8988T (cell line): Measurements from ENCODE around the gene SOX6.
"Not testable (repeated sequence)": the region's sequence is repeated elsewhere in the genome, so short reads cannot be mapped to it uniquely, and the experiment has no call there.

Experiments used
- DNase-seq: peaks from one replicate; pipeline ENCODE4 v3.0.0; 2011

SOX6 gene

DNA sequence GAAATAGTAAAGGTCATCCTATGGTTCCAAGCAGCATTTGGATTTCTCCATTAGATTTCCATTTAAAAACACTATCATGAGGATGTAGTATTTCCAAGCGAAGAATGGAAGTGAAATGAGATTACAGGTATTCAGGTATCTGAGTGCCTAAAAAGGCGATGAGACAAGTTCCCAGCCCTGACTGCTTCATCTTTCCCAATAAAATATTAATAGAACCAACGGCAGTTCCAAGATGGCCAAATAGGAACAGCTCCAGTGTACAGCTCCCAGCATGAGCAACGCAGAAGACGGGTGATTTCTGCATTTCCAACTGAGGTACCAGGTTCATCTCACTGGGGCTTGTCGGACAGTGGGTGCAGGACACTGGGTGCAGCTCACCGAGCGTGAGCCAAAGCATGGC is 215.2 kb downstream of the SOX6 start:
- DNase-seq: not testable (repeated sequence)

DNA sequence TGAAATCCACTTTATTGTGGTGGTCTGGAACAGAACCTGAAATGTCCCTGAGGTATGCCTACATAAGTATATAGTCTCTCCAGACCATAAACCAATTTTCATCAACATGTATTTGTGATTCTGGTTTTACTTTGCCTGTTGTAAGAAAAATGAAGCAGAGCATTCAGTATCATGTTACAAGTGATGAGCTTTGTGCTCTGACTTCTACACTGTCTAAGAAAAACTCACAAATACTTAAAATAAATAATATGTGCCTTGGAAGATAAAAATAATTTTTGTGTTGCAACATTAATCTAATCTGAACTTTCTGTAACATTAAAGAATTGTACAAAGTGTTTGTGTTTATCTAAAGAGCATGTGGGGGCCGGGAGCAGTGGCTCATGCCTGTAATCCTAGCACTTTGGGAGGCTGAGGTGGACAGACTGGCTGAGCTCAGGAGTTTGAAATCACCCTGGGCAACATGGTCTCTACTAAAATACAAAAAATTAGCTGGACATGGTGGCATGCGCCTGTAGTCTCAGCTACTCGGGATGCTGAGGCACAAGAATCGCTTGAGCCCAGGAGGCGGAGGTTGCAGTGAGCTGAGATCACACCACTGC is 219.5 kb downstream of the SOX6 start:
- no peak for DNase-seq

DNA sequence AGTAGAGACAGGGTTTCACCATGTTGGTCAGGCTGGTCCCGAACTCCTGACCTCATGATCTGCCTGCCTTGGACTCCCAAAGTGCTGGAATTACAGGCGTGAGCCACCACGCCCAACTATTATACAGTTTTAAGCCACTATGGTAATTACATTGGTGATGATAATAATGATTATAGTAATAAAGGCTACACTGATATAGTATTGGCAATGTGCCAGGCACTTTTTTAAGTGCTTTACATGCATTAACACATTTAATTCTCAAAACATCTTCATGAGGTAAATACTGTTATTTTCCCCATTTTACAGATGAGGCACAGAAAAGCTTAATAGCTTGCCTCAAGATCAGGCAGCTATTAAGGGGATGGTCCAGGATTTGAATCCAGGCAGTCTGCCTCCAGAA is 222.5 kb downstream of the SOX6 start:
- no peak for DNase-seq

GRCh38 chr11:16127732-16128131 is 228.6 kb downstream of the SOX6 start:
- no peak for DNase-seq

DNA sequence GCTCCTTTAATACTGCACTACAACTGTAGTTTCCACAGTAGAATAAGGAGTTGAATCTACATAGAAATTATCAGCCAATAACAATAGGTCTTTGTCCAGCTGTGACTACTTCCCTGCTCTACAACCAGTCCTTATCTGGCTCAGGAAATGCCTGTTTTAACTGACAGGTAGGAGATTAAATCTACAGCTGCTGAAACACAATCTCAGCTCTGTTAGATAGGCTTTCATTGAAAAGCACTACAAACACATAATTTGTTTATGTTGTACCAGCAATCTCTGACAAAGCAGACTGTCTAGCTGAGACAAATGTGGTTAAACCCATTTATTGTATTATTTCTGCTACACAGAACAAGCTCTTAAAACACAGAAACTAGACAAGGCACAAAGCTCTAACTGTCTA is 230.0 kb downstream of the SOX6 start:
- DNase-seq: no peak

DNA sequence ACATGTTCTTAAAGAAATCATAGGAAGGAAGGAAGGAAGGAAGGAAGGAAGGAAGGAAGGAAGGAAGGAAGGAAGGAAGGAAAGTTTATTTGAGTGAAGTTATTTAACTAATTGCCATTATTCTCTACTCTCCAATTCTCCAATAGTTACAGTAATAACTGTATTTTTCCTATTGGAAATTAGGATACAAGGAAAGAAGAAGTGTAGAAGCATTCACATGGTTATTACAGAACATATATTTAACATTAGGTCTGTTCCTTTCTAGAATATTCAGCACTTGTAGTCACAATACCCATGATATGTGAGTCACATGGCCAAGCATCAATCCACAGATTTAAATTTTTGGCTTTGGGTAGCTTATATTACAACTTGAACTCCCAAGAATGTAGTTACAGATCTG is 230.6 kb downstream of the SOX6 start:
- DNase-seq: no peak

GRCh38 chr11:16124390-16124789 is 232.0 kb downstream of the SOX6 start:
- DNase-seq: no peak

DNA sequence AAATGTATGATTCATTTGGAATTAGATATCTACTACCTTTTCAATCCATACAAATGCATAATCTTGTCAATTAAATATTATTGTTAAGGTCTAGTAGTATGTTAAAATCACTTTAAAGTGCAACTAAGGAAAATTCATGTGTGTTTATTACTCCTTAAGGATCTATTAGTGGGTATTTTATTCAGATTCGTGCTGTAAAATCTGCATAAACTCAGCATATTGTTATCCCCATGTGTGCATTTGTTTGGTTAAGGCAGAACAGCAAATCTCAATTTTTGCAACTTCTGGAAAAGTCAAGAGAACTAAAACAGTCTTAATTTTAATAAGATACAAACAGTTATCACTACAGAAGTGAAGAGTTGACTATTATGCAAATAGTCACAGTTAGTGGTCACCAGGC is 234.5 kb downstream of the SOX6 start:
- no peak for DNase-seq

- no peak for DNase-seq
Observed at GRCh38 chr11:16120008-16120407, 236.3 kb downstream of the SOX6 start.

DNA sequence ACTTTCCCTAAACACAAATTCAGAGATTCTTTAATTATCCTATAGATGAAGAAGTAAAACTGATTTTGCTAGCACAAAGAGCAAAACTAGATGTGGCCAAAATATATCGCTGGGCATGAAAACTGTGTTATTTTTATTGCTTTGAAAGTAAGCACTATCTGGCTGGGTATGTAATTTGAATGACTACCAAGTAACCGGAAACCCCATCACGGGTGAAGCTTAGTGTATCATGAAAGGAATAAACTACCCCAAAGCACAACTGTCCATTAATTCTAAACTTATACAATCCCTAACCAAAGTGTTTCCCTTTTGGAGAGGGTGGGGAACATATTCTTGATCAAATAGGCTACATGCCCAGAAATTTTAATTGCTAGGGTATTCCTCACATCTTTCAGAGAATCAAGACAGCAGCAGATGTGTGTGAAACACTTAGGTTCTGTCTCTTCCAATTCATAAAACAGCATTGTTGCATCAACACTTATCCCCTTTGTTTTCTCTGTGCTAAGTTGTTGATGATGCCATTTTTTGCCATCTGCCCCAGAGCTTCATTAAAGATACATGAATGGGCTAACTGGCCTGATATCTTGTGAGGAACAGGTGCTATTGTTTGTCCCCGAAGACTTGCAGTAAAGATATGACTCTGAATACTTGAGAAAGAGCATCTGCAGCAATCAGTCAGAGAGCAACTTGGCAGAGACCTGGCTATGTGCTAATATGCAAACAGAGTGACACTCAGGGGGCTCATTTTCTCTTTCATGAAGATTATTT is 238.2 kb downstream of the SOX6 start:
- no peak for DNase-seq

DNA sequence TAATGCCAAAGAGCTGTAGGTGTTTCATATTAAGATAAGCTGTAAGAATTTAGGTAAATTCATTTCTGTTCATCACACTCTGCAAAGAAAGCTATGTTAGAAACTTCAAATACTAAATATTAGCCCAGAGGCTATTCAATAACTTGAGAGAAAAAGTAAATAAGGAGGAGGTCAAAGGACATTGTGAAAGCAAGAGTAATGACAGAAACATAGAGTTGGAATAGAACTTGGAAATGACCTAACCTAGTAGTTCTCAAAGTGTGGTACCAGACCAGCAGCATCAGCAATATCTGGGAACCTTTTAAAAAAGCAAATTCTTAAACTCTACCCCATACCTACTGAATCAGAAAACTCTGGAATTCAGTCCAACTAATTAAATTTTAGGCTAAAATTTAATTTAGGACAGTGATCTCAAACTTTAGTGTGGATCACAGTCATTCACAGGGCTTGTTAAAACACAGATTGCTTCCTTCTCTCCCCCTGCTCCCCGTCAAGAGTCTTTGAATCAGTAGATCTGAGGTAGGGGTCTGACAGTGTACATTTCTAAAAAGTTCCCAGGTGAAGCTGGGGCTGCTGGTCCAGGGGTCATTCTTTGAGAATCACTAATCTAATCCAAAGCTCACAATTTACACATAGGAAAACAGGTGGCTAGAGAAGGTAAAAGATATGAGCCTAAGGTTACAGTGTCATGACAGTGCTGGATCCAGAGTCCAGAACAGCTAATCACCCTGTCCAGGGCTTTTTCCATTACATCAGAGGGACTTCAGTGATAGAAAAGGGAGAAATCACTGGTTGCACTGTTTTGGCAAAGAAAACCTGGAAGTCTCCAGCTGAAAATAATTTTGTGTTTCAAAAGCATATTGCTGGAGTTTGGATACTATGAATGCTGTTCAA is 241.1 kb downstream of the SOX6 start:
- DNase-seq: no peak

DNA sequence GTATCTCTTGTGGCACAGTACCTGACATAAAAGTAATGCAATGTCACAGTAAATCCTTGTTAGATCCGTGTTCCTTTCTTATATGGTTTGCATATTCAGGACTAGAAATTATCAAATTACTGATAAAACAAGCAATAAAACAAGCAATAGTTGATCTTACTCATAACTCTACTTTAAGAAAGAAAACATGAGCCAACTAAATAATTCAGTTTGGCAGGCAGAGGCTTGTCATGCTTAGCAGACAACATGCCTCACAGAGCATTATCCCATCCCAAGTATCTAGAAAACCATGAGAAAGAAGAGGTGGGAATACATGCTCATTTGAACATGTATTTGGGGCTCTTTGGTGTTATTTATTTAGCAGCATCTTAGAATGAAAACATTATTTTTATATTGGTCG is 241.9 kb downstream of the SOX6 start:
- no peak for DNase-seq

DNA sequence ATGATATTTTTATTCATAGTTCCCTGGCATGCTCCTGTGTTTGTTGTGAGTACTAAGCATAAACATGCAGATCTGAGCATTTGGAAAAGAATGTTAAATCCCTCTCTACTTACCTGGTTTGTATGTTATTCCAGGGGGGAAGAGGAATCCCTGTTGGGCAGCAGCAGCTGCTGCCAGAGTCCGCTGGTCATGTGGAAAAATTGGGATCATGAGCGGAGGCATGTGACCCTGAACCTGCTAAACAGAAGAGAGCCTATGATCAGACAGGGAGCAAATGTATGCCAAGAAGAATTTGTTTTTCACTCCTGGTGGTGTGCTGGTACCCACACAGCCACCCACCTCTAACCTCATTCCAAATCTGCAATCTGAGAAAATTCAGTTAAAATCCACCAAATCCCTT is 244.7 kb downstream of the SOX6 start:
- DNase-seq: no peak

DNA sequence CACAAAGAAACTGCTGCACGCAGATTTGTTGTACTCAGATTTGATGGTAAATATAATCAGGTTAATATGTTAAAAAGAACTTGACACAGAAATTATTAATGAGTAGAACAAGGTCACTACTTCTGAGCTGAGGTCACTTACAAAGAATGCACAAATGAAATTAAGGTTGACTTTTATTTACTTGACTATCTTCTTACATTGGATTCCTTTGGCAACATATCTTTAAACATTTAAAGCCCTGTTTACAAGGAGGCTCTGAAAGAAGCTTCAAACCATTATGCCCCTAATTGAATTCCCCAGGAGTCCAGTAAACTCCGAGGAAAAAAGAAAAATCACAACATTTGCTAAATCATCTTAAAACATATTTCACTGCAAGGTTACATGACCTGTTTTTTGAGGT is 245.5 kb downstream of the SOX6 start:
- DNase-seq: no peak

- DNase-seq: no peak
Observed at GRCh38 chr11:16099343-16099900, 256.9 kb downstream of the SOX6 start.

DNA sequence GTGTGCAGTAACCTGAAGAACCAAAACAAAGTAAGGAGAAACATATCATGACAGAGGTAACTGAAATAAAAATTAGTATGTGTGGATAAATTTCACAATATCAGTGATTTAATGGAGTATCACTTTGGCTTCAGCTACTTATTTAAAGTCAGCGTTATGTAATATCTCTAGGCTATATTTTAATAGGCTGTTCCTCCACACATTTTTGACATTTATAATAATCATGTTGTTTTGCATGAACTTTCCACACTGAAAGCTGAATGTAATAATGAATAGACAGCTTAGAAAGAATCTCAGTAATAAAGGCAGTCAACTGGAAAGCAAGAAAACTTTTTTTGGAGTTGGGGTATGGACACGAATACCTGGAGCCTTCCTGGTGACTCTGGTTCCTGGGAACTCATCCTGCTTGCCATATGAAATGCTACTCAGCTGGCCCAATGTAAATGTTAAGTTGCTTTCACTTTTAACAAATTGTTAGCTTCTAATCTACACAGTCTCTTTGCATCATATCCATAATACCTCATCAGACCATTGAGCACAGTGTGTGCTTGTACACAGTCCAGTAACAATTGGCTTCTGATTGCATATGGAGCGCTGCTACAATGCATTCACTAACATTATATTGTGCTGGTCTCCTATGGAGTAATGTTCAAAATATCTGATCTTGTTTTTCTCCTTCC is 257.7 kb downstream of the SOX6 start:
- DNase-seq: no peak

DNA sequence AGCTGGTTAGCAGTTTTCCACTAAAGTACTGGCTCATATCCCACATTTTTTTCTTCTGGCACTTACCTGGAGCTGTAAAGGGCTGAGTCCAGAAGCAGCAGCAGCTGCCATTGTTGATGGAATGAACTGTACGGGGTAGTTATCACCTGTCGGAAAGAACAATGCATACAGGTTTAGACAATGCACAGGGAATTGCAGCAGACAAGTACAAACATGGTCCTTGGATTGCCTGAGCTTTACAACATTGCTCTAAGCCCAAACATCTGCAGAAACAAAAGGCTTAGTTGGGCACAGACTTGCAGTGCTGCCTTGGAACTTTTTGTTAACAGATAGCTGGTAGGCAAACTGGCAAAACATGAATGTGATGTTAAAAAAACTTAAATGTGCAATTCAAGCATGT is 258.8 kb downstream of the SOX6 start:
- no peak for DNase-seq

- no peak for DNase-seq
Observed at GRCh38 chr11:16096336-16096735, 260.0 kb downstream of the SOX6 start.

DNA sequence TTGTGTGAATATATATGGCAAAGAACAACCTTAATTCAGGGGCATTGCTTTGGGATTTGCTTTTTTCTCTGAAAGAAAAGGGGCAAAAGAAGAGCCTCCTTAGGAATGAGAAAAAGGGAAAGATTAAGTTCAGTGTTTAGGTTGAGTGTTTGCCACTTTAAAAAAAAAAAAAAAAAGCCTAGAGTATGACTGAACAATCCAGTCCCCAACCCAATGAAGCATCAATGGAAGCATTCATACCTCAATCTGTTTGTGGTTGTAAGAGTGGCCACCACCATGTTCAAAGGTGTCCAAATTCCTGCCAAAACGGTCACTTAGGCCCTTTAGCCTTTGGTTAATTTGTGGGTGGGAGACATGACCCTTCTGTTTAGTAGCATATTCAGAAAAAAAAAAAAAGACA is 260.6 kb downstream of the SOX6 start:
- DNase-seq: no peak

GRCh38 chr11:16093889-16094653 is 262.3 kb downstream of the SOX6 start:
- DNase-seq: no peak

GRCh38 chr11:16091862-16092261 is 264.5 kb downstream of the SOX6 start:
- DNase-seq: no peak

GRCh38 chr11:16089481-16089880 is 266.9 kb downstream of the SOX6 start:
- DNase-seq: no peak
